HG03064 (cell line): ENCODE measurements around the gene DGLUCY.
"Not testable (repeated sequence)": the region's sequence is repeated elsewhere in the genome, so short reads cannot be mapped to it uniquely, and the experiment has no call there.

Source experiments
- ATAC-seq: cut with Tn5 transposase; IDR thresholded peaks from one replicate; pipeline ENCODE4 v1.9.1; 2021; ENCODE audit warnings: low read depth; ENCODE audit not compliant: unreplicated experiment

The DGLUCY gene

GRCh38 chr14:91113829-91114078 is at the start of gene DGLUCY:
TSS of gene DGLUCY (plus strand) at chr14:91114073. CDS start at chr14:91160295, 46,222 bp downstream.
- peak; percentile 70 for ATAC-seq

DNA sequence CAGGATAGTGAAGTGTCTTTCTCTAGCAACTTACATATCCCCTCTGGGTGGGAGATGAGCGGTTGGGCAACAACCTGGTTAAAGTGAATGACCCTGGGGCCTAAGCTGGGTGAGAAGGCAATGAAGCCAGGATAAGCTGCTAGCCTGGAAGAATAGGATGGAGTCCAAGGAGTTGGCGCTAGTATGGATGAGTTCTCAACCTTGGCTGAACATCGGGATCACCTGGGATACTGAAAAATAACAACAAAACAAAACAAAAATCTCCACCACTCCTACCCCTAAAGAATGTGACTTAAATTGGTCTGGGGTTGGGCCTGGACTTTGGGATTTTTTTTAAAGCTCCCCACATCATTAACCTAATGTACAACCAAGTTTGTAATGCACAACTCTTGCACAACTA is 48.6 kb upstream of the DGLUCY start:
- ATAC-seq, result no peak

DNA sequence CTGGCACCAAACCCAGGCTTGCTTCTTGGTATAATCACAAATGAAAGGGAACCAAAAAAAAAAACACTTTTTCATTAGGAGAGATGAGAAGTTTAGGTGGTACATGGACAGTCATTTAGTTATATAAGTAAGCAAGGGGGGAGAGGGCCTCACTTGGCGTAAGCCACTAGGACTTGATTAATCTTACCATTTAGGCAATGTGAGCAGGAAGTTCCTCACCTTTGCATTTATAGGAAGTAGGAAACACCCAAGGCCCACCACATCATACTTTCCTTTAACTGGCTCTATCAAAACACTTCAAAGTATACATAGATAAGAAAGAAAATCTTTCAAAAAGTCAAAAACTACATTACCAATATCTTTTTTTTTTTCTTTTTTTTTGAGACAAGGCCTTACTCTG is 46.7 kb upstream of the DGLUCY start:
- no peak for ATAC-seq

DNA sequence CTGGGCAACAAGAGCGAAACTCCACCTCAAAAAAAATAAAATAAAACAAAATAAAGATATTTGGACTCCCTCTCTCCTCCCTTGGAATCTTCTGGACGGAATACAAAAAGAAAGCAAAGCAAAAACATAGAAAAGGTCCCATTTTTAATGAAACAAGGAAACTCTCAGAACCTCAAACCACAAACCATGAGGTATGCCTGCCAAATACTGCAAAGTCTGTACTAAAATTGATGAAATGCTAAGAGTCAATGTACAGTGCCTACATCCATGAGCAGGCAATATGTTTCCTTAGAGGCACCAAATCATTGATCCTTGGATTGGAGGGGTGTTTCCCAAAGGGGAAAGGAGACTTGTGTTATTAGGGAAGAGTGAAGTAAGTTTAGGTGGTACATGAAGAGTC is 45.2 kb upstream of the DGLUCY start:
- no peak for ATAC-seq

GRCh38 chr14:91070572-91070971 is 43.3 kb upstream of the DGLUCY start:
- ATAC-seq, result no peak

DNA sequence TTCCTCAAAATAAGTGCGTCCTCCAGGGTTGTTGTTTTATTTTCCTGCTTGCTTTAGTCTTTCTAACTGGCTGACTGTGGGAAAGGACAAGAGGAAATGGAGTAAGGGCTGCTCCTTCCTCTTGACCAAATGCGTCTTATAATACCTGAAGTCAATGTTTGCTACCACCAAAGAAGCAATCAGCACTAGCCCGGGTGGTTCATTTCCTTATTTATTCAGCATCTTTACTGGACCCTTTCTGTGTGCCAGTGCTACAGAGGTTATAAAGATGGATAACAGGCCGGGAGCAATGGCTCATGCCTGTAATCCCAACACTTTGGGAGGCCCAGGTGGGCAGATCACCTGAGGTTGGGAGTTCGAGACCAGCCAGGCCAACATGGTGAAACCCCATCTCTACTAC is 38.3 kb upstream of the DGLUCY start:
- ATAC-seq, result no peak

- ATAC-seq, result no peak
These were observed 35.7 kb upstream of the DGLUCY start for GRCh38 chr14:91078095-91078737.

DNA sequence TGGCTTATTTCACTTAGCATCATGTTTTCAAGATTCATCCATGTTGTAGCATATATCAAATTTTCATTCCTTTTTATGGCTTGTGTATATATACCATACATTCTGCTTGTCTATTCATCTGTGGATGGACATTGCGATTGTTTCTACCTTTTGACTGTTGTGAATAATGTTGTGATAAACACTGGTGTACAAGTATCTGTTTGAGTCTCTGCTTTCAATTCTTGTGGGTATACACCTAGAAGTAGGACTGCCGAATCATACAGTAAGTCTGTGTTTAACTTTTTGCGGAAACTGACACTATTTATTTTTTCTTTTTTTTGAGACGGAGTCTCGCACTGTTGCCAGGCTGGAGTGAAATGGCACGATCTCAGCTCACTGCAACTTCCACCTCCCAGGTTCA is 33.8 kb upstream of the DGLUCY start:
- no peak for ATAC-seq

GRCh38 chr14:91082282-91082681 is 31.6 kb upstream of the DGLUCY start:
- no peak for ATAC-seq

GRCh38 chr14:91084516-91084915 is 29.4 kb upstream of the DGLUCY start:
- ATAC-seq, result no peak

DNA sequence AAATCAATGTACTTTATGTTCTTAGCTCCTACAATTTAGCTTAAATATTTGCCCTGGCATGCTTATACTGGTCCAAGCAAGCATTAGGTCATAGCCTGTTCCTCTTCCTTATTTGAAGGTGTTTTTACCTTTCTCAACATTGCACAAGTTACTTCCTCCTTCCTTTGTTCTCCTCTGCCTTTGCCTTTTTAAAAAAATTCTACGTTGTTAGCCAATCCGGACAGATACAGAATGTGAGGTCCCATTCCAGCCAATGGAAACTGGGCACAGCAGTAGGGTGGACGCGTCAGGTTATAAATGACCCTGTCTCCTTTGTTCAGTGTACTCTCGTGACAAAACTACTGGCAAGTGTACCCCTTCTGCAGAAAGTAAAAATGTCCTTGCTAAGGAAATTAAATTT is 26.4 kb upstream of the DGLUCY start:
- not testable (repeated sequence) for ATAC-seq

- no peak for ATAC-seq
These were observed 25.2 kb upstream of the DGLUCY start for GRCh38 chr14:91088585-91089235.

GRCh38 chr14:91089958-91090535 is 23.8 kb upstream of the DGLUCY start:
- no peak for ATAC-seq

DNA sequence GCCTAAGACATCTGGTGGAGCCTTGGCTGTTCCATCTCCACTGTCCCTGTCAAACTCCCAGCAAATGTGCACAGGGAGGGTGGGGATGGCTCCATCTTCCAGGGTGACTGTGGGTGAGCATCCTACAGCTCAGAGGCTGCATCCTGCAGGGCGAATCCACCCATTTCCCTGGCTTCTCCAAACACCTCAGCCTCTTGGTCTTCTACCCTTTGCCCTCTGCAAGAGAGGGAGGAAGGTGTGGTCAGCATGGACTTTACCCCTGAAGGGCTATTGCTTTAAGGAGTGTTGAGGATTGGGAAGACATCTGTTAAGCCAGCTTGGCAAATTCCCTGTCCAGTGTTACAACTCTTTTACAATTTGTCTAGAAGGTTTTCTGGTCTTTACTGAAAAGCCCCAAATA is 23.1 kb upstream of the DGLUCY start:
- no peak for ATAC-seq

DNA sequence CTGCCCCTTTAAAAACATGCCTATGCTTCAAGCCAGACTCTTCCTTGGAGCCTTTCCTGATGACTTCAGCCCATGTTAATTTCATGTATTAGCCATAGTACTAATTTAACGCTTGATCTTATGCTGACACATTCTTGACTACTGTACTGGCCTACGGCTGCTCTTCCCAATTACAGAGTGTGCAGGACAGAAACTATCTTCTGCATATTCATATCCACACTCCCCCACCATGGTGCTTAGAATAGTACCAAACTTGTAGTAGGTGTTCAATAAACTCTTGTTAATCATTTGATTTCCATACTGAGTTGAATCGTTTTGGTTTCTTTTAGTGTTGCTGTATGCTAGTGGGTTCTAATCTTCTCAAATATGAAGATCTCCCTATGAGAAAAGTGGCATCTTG is 21.8 kb upstream of the DGLUCY start:
- ATAC-seq, result no peak

- ATAC-seq, result not testable (repeated sequence)
These were observed 20.0 kb upstream of the DGLUCY start for GRCh38 chr14:91093743-91094472.

DNA sequence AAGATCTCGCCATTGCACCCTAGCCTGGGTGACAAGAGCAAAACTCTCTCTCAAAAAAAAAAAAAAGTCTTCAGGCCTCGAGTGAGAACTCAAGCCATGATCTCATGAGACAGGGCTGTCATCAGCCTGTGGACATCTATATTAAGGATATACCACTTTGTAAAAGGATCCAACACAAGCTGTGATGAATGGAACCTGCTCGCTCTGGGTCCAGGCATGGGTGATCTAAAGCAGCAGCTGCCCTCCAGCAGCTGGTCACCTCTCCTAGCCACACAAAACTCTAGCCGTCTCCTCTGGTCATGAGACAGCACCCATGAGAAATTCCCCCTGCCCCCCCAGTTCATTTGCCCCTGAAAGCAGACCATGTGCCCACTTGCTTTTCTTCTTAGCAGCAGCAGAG is 19.1 kb upstream of the DGLUCY start:
- no peak for ATAC-seq

GRCh38 chr14:91095178-91095577 is 18.7 kb upstream of the DGLUCY start:
- ATAC-seq, result no peak

GRCh38 chr14:91097657-91098056 is 16.2 kb upstream of the DGLUCY start:
- ATAC-seq, result not testable (repeated sequence)

- no peak for ATAC-seq
These were observed 15.3 kb upstream of the DGLUCY start for GRCh38 chr14:91098591-91098990.

DNA sequence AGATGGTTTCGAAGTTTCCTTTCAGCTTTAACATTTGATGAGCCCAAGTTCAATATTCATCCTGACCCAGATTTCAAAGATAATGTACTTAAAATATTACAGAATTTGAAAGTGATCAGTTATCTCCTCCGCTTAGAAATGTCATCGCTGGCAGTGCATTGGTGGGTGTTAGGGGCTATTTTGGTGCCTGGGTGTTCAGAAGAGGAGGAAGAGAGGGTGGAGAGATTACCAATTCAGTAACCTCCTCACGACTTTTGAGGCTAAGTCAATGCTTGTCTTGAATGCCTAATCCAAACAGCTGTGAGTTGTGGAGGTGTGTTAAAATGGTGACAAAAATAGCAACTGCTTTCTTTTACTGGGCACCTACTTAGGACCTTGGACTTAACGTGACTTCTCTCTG is 13.8 kb upstream of the DGLUCY start:
- no peak for ATAC-seq

DNA sequence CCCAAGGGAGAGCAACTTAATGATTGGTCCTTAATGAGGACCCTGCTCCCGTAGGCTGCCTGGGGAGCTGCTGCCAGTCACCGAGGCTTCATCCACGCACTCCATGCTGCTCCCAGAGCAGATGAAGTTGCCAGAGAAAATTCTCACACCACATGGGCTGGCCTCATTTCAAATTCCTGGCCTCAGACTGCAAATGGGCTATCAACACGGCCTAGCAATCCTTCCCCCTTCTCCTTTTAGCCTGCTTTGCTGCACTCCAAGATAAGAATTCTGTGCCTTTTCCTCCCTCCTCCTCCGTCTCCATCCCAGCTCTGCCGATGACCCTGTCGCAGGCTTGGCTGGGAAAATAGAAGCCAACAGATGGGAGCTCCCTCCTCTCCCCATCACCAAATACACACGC is 10.8 kb upstream of the DGLUCY start:
- no peak for ATAC-seq
